D721Med (cell line): Measurements from ENCODE around the gene ANO1.

Experiments
- DNase-seq: peaks from one replicate; pipeline ENCODE4 v3.0.0; 2011; ENCODE audit warnings: low spot score; ENCODE audit not compliant: insufficient read length
- FAIRE-seq: peaks from 2 replicates; lab custom pipeline; 2011; peaks lifted over from hg19 to GRCh38; lab: Jason Lieb, UNC
- CTCF ChIP-seq: IDR thresholded peaks from 2 replicates; pipeline ENCODE4 v1.5.1; 2012; ENCODE audit warnings: mild to moderate bottlenecking, control low read depth; ENCODE audit not compliant: insufficient read depth; ENCODE audit errors: missing control alignments

The ANO1 gene

DNA sequence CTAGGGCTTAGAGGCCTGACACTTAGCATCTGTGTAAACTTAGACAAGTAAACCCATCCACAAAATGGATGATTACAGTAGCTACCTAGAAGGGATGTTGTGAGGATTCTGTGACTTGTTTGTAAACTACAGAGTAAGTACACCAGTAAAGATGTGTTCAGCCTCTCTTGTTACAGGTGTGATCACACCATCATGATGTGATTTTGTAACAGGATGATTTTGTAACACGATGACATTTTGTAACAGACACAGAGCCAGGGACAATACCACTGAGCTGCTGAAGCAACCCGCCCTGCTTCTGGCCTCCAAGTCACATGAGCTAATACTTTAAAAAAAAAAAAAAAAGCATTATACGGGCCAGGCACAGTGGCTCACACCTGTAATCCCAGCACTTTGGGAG, 142.0 kb downstream of the ANO1 start:
- no peak for DNase-seq
- FAIRE-seq, result no peak
- no peak for TF ChIP-seq CTCF

- no peak for TF ChIP-seq CTCF
- FAIRE-seq, result no peak
- no peak for DNase-seq
Observed at GRCh38 chr11:70220920-70221319, 142.8 kb downstream of the ANO1 start.

GRCh38 chr11:70225681-70226177, 147.6 kb downstream of the ANO1 start:
- FAIRE-seq (no peak), DNase-seq (no peak)
- TF ChIP-seq CTCF, result no peak

GRCh38 chr11:70226183-70226582, 148.1 kb downstream of the ANO1 start:
- DNase-seq, result no peak
- TF ChIP-seq CTCF, result no peak

GRCh38 chr11:70226967-70227366, 148.8 kb downstream of the ANO1 start:
- FAIRE-seq, result no peak

More at GRCh38 chr11:70226183-70226582, 148.1 kb downstream of the ANO1 start:
- no peak for FAIRE-seq

DNA sequence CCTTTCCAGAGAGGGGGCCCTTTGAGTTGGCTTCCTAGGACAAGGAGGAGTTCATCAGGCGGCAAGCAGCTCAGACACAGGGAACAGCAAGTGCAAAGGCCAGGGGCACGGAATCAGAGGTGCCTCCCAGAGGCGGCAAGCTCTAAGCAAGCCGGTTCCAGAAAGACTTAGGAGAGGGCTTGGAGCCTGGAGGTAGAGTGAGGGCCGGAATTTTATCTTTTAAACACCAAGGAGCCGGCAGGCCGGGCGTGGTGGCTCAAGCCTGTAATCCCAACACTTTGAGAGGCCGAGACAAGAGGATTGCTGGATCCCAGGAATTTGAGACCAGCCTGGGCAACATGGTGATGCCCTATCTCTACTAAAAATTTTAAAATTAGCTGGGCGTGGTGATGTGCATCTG, 151.6 kb downstream of the ANO1 start:
- TF ChIP-seq CTCF, result no peak
- FAIRE-seq, result no peak
- DNase-seq, result no peak

More at GRCh38 chr11:70226967-70227366, 148.8 kb downstream of the ANO1 start:
- DNase-seq, result no peak
- no peak for TF ChIP-seq CTCF

- DNase-seq (no peak), FAIRE-seq (no peak)
- TF ChIP-seq CTCF, result no peak
Observed at GRCh38 chr11:70230151-70230839, 152.2 kb downstream of the ANO1 start.
